A549 (cell line): ENCODE results near the gene IP6K1. TPM values are rescaled to one million over a fixed set of nuclear protein-coding genes. Genes with fewer than 3 reads are reported as not detected.
A peak's percentile ranks its signal among the peaks of the same experiment; 100 is the strongest.
"Not testable (repeated sequence)": the region's sequence is repeated elsewhere in the genome, so short reads cannot be mapped to it uniquely, and the experiment has no call there.

Experiments used
- ATAC-seq, 2 experiments: fragments of 200-7000 bp in 1 of 2; fragments of >200 bp in 1 of 2; cut with Nextera tagmentation in 1 of 2; cut with Tn5 transposase in 1 of 2; 3 replicates each; pipeline versions ENCODE4 v1.8.0 to v1.9.1; 2018 to 2020; ENCODE audit warnings: mild to moderate bottlenecking in 1 of 2, moderate library complexity in 1 of 2
- CTCF ChIA-PET: fragments of 300-600 bp; sonication (Branson Sonifier 250); formaldehyde crosslinking; extraction: SDS; loops from one replicate; lab custom pipeline; 2021; ENCODE audit warnings: antibody characterized with exemption, inconsistent platforms; lab: Yijun Ruan, JAX
- POLR2A ChIA-PET: fragments of 350-600 bp; formaldehyde crosslinking; extraction: SDS; loops from one replicate; lab custom pipeline; 2021; ENCODE audit warnings: antibody characterized with exemption, inconsistent platforms; lab: Yijun Ruan, JAX
- DNase-seq, 2 experiments: peaks; one replicate each; pipeline versions ENCODE4 v3.0.0 to v3.0.0-alpha.2; 2011 to 2016; ENCODE audit warnings: low read depth in 1 of 2, low spot score in 1 of 2
- FAIRE-seq: peaks from 2 replicates; lab custom pipeline; 2011; peaks lifted over from hg19 to GRCh38; lab: Jason Lieb, UNC
- H3K27ac ChIP-seq, 2 experiments: fragments of >200 bp; sonication (Bioruptor Twin); formaldehyde crosslinking; 3 replicates each; pipeline ENCODE4 v1.5.1; 2016 to 2017
- H3K4me1 ChIP-seq: fragments of >200 bp; sonication (Bioruptor Twin); formaldehyde crosslinking; 3 replicates; pipeline ENCODE4 v1.6.1; 2016
- H3K4me2 ChIP-seq: fragments of >200 bp; sonication (Bioruptor Twin); formaldehyde crosslinking; 3 replicates; pipeline ENCODE4 v1.6.1; 2016
- H3K4me3 ChIP-seq: fragments of >200 bp; sonication (Bioruptor Twin); formaldehyde crosslinking; 3 replicates; pipeline ENCODE4 v1.5.1; 2016
- H3K9me3 ChIP-seq: fragments of >200 bp; sonication (Bioruptor Twin); formaldehyde crosslinking; 3 replicates; pipeline ENCODE4 v1.6.1; 2016
- ATOH8 ChIP-seq: fragments of 250-450 bp; sonication (Bioruptor Pico); IDR thresholded peaks from 2 replicates; pipeline ENCODE4 v1.5.0; 2020; ENCODE audit warnings: low read depth, mild to moderate bottlenecking, moderate library complexity
- CBX8 ChIP-seq: fragments of 200-600 bp; sonication (generic); IDR thresholded peaks from 2 replicates; pipeline ENCODE4 v1.6.1; 2016
- E2F6 ChIP-seq: IDR thresholded peaks from 2 replicates; pipeline ENCODE4 v1.6.1; 2012; ENCODE audit warnings: low read depth, borderline replicate concordance
- EP300 ChIP-seq, 2 experiments: fragments of >200 bp; sonication (Bioruptor Twin); formaldehyde crosslinking; IDR thresholded peaks; 2 replicates in 1 of 2; 3 replicates in 1 of 2; pipeline ENCODE4 v1.6.1; 2016 to 2017
- ESRRA ChIP-seq: fragments of 150-350 bp; IDR thresholded peaks from 2 replicates; pipeline ENCODE4 v1.6.1; 2014; ENCODE audit warnings: mild to moderate bottlenecking, low read length, borderline replicate concordance
- GATA3 ChIP-seq: IDR thresholded peaks from 2 replicates; pipeline ENCODE4 v1.6.1; 2012; ENCODE audit warnings: borderline replicate concordance
- HEYL ChIP-seq: fragments of 250-450 bp; sonication (Bioruptor Pico); IDR thresholded peaks from 2 replicates; pipeline ENCODE4 v1.8.0; 2021; ENCODE audit warnings: mild to moderate bottlenecking, moderate library complexity
- JUNB ChIP-seq: fragments of >200 bp; sonication (Bioruptor Twin); formaldehyde crosslinking; IDR thresholded peaks from 2 replicates; pipeline ENCODE4 v1.6.1; 2016
- KDM1A ChIP-seq: fragments of 200-600 bp; sonication (generic); IDR thresholded peaks from 2 replicates; pipeline ENCODE4 v1.6.1; 2016; ENCODE audit warnings: low read depth, mild to moderate bottlenecking
- MAFK ChIP-seq: fragments of 450-650 bp; IDR thresholded peaks from 2 replicates; pipeline ENCODE4 v1.6.1; 2014; ENCODE audit not compliant: partially characterized antibody
- MAZ ChIP-seq: fragments of 150-350 bp; IDR thresholded peaks from 2 replicates; pipeline ENCODE4 v1.6.1; 2014; ENCODE audit warnings: antibody characterized with exemption, low read depth, low read length, borderline replicate concordance
- MYC ChIP-seq: IDR thresholded peaks from 2 replicates; pipeline ENCODE4 v1.6.1; 2012; ENCODE audit warnings: mild to moderate bottlenecking, inconsistent platforms, low read length, improper control_type of control experiment, borderline replicate concordance
- PHF8 ChIP-seq: fragments of 200-600 bp; sonication (generic); IDR thresholded peaks from 2 replicates; pipeline ENCODE4 v1.6.1; 2016; ENCODE audit warnings: low read depth, mild to moderate bottlenecking, antibody characterized with exemption, moderate library complexity, borderline replicate concordance
- RARB ChIP-seq: fragments of 250-450 bp; sonication (Bioruptor Pico); IDR thresholded peaks from 2 replicates; pipeline ENCODE4 v1.8.0; 2021; ENCODE audit warnings: mild to moderate bottlenecking, moderate library complexity
- RFX5 ChIP-seq: fragments of 450-650 bp; IDR thresholded peaks from 2 replicates; pipeline ENCODE4 v1.7.1; 2014; ENCODE audit warnings: antibody characterized with exemption, mild to moderate bottlenecking, moderate library complexity
- SREBF2 ChIP-seq: fragments of 450-650 bp; IDR thresholded peaks from 2 replicates; pipeline ENCODE4 v1.6.1; 2014; ENCODE audit warnings: mild to moderate bottlenecking, moderate library complexity
- USF2 ChIP-seq: fragments of 450-650 bp; IDR thresholded peaks from 2 replicates; pipeline ENCODE4 v1.6.1; 2014; ENCODE audit warnings: antibody characterized with exemption
- WGBS: methylation state at CpG from one replicate; pipeline ENCODE4 v1.1.6; 2017; ENCODE audit errors: missing lambda C conversion rate; 5-methylcytosine and 5-hydroxymethylcytosine counted together
- polyA plus RNA-seq, 4 experiments: library from polyadenylated mRNA; depleted of rRNA in 3 of 4; stranded (reverse); fragments of >200 nt; fragmentation: RNase III in 1 of 4; extraction: RNeasy Plus Mini Kit Qiagen cat#74134 plus additional on column Dnase treatment in 1 of 4; gene quantifications; 2 replicates in 3 of 4; 3 replicates in 1 of 4; pipeline ENCODE4 v1.2.3, GENCODE V29; 2011 to 2017
- TF ChIP-seq, protein P1 (sequence below): IDR thresholded peaks from 2 replicates; pipeline ENCODE4 v1.6.1; 2012

IP6K1 gene
- polyA plus RNA-seq, 2 of the 4 experiments (the other 2 are of a cell fraction): 16.2 to 22.2 TPM

GRCh38 chr3:49831341-49831740 lies 45.0 kb upstream of the IP6K1 start:
- FAIRE-seq: no peak
- TF ChIP-seq SREBF2 (no peak), EP300 (IDR thresholded peaks at IDR 0.05) (no peak), GATA3 (no peak), MYC (no peak), PHF8 (no peak), MAZ (no peak), RFX5 (no peak), USF2 (no peak), JUNB (no peak), HEYL (CRISPR knock-in tag) (no peak), CBX8 (no peak), ESRRA (no peak), RARB (CRISPR knock-in tag) (no peak), ATOH8 (CRISPR knock-in tag) (no peak), E2F6 (no peak)
- TF ChIP-seq, protein P1, sequence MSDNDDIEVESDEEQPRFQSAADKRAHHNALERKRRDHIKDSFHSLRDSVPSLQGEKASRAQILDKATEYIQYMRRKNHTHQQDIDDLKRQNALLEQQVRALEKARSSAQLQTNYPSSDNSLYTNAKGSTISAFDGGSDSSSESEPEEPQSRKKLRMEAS: no peak
- TF ChIP-seq, all 56 proteins: peak for 0

GRCh38 chr3:49826016-49826415 lies 39.7 kb upstream of the IP6K1 start:
- ChIA-PET POLR2A (interaction anchor here (0.6 kb wide), 2 partner anchors 59 to 808 kb away, joined by 3 to 7 read pairs; no protein-coding TSS in a partner anchor), CTCF (interaction anchor here (0.5 to 5.3 kb wide), 3 partner anchors 13 to 1933 kb away, joined by 3 to 47 read pairs (median 4); no protein-coding TSS in a partner anchor)
- 91% methylated on average over 5 of the region's 6 CpGs for WGBS
- no peak for DNase-seq
- TF ChIP-seq KDM1A: no peak
- Histone ChIP-seq H3K4me2 (no peak overlapping the region), H3K27ac (no peak overlapping the region), H3K4me3 (no peak overlapping the region), H3K4me1 (no peaks in the 10 kb centered on the region), H3K9me3 (no peaks in the 10 kb centered on the region)
- no peak for ATAC-seq
- no peak for FAIRE-seq

More at GRCh38 chr3:49831341-49831740, 45.0 kb upstream of the IP6K1 start:
- Histone ChIP-seq H3K4me1 (no peaks in the 10 kb centered on the region), H3K27ac (no peak overlapping the region), H3K9me3 (no peaks in the 10 kb centered on the region), H3K4me2 (no peak overlapping the region), H3K4me3 (no peak overlapping the region)
- CTCF ChIA-PET: interaction anchor here (1.0 to 1.1 kb wide), 2 partner anchors 28 to 129 kb away, joined by 3 to 6 read pairs; partner anchors contain the start of gene INKA1
- 60% methylated on average over 3 of the region's 3 CpGs for WGBS
- ATAC-seq (no peak), DNase-seq (no peak)
- POLR2A ChIA-PET: no interaction called here

- H3K9me3 ChIP-seq, H3K4me2 ChIP-seq, POLR2A ChIA-PET, ATAC-seq, CTCF ChIA-PET, FAIRE-seq, H3K4me3 ChIP-seq, DNase-seq, H3K27ac ChIP-seq, H3K4me1 ChIP-seq: not testable (repeated sequence)
- 79% methylated on average over 3 of the region's 3 CpGs for WGBS
- peak; percentile 53 for TF ChIP-seq MAFK
Observed at GRCh38 chr3:49823131-49823530, 36.8 kb upstream of the IP6K1 start.
